Testis (tissue), 2 donors: ENCODE data around the gene BRI3.

Experiments
- POLR2A ChIP-seq: fragments of 450-650 bp; IDR thresholded peaks from one replicate; pipeline ENCODE4 v1.6.1; 2017; ENCODE audit warnings: antibody characterized with exemption, mild to moderate bottlenecking, moderate library complexity
- TF ChIP-seq, protein P1 (sequence below), 3 experiments: fragments of 450-650 bp in 2 of 3; fragments of 200-600 bp in 1 of 3; sonication (generic) in 1 of 3; IDR thresholded peaks; one replicate each; pipeline ENCODE4 v1.5.1; 2016 to 2019; ENCODE audit warnings: antibody characterized with exemption in 3 of 3, mild to moderate bottlenecking in 2 of 3, moderate library complexity in 1 of 3

- TF ChIP-seq, protein P1, sequence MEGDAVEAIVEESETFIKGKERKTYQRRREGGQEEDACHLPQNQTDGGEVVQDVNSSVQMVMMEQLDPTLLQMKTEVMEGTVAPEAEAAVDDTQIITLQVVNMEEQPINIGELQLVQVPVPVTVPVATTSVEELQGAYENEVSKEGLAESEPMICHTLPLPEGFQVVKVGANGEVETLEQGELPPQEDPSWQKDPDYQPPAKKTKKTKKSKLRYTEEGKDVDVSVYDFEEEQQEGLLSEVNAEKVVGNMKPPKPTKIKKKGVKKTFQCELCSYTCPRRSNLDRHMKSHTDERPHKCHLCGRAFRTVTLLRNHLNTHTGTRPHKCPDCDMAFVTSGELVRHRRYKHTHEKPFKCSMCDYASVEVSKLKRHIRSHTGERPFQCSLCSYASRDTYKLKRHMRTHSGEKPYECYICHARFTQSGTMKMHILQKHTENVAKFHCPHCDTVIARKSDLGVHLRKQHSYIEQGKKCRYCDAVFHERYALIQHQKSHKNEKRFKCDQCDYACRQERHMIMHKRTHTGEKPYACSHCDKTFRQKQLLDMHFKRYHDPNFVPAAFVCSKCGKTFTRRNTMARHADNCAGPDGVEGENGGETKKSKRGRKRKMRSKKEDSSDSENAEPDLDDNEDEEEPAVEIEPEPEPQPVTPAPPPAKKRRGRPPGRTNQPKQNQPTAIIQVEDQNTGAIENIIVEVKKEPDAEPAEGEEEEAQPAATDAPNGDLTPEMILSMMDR (IDR thresholded peaks at IDR 0.05) = no peak
- no peak for TF ChIP-seq POLR2A
Measured at GRCh38 chr7:98238076-98238475, 43.4 kb upstream of the BRI3 start.
